ENCODE data around the gene PDZD7.

The PDZD7 gene

GRCh38 chr10:101022967-101023705 is 7.8 kb downstream of the PDZD7 start:
- no peak for DNase-seq (ENCODE audit: extremely low spot score, insufficient read length, low read depth)
- no peak for FAIRE-seq

- FAIRE-seq: no peak
- DNase-seq (ENCODE audit: extremely low spot score, insufficient read length, low read depth): no peak
These were observed 9.2 kb downstream of the PDZD7 start for GRCh38 chr10:101021692-101022251.

- no peak for DNase-seq (ENCODE audit: extremely low spot score, insufficient read length, low read depth)
- no peak for FAIRE-seq
These were observed 9.7 kb downstream of the PDZD7 start for GRCh38 chr10:101021239-101021638.

GRCh38 chr10:101020427-101021075 is 10.4 kb downstream of the PDZD7 start:
- DNase-seq (ENCODE audit: extremely low spot score, insufficient read length, low read depth) (no peak), FAIRE-seq (no peak)

GRCh38 chr10:101019440-101019703 is 11.6 kb downstream of the PDZD7 start:
- FAIRE-seq: no peak
- DNase-seq (ENCODE audit: extremely low spot score, insufficient read length, low read depth): no peak

GRCh38 chr10:101018600-101019439 is 12.1 kb downstream of the PDZD7 start:
- FAIRE-seq (peak; percentile 51), DNase-seq (ENCODE audit: extremely low spot score, insufficient read length, low read depth) (peak; percentile 50)

- FAIRE-seq (no peak), DNase-seq (ENCODE audit: extremely low spot score, insufficient read length, low read depth) (no peak)
These were observed 12.8 kb downstream of the PDZD7 start for GRCh38 chr10:101018118-101018599.

GRCh38 chr10:101016814-101017213 is 14.1 kb downstream of the PDZD7 start:
- DNase-seq (ENCODE audit: extremely low spot score, insufficient read length, low read depth) (no peak), FAIRE-seq (no peak)

- FAIRE-seq: no peak
- DNase-seq (ENCODE audit: extremely low spot score, insufficient read length, low read depth): no peak
These were observed 15.4 kb downstream of the PDZD7 start for GRCh38 chr10:101015582-101015973.

- no peak for DNase-seq (ENCODE audit: extremely low spot score, insufficient read length, low read depth)
- no peak for FAIRE-seq
These were observed 15.9 kb downstream of the PDZD7 start for GRCh38 chr10:101014966-101015581.

- FAIRE-seq (peak; percentile 92), DNase-seq (ENCODE audit: extremely low spot score, insufficient read length, low read depth) (no peak)
These were observed 16.6 kb downstream of the PDZD7 start for GRCh38 chr10:101014230-101014884.

- DNase-seq (ENCODE audit: extremely low spot score, insufficient read length, low read depth) (no peak), FAIRE-seq (no peak)
These were observed 17.5 kb downstream of the PDZD7 start for GRCh38 chr10:101013365-101013825.

- FAIRE-seq (peak; percentile 92), DNase-seq (ENCODE audit: extremely low spot score, insufficient read length, low read depth) (no peak)
These were observed 18.2 kb downstream of the PDZD7 start for GRCh38 chr10:101012525-101013364.

- FAIRE-seq: no peak
- DNase-seq (ENCODE audit: extremely low spot score, insufficient read length, low read depth): no peak
These were observed 19.2 kb downstream of the PDZD7 start for GRCh38 chr10:101011517-101012423.

- no peak for DNase-seq (ENCODE audit: extremely low spot score, insufficient read length, low read depth)
- no peak for FAIRE-seq
These were observed 20.6 kb downstream of the PDZD7 start for GRCh38 chr10:101010329-101010728.

GRCh38 chr10:101008823-101009423 is 22.0 kb downstream of the PDZD7 start:
- DNase-seq (ENCODE audit: extremely low spot score, insufficient read length, low read depth) (no peak), FAIRE-seq (no peak)
